Thymus (tissue), 11 donors: ENCODE measurements around the gene ZBED1. TPM values are rescaled to one million over a fixed set of nuclear protein-coding genes. Genes with fewer than 3 reads are reported as not detected.
"Not testable (repeated sequence)": the region's sequence is repeated elsewhere in the genome, so short reads cannot be mapped to it uniquely, and the experiment has no call there.

ENCODE experiments used
- DNase-seq, 9 donors: peaks; one replicate each; pipeline ENCODE4 v3.0.0-alpha.2; 2013; ENCODE audit warnings: low spot score in 9 of 9, low read depth in 6 of 9, missing footprints in 1 of 9
- H3K27ac ChIP-seq, 2 donors: one replicate each; pipeline ENCODE4 v1.5.1; 2013; ENCODE audit warnings: control low read depth in 1 of 2, low read depth in 1 of 2, low read length in 1 of 2, mild to moderate bottlenecking in 1 of 2, moderate library complexity in 1 of 2
- H3K27me3 ChIP-seq, 2 donors: one replicate each; pipeline ENCODE4 v1.5.1; 2013; ENCODE audit warnings: low read length in 1 of 2; ENCODE audit not compliant: control insufficient read depth in 2 of 2, insufficient read depth in 1 of 2
- H3K36me3 ChIP-seq, 2 donors: one replicate each; pipeline ENCODE4 v1.5.1; 2013; ENCODE audit warnings: low read length in 1 of 2, mild to moderate bottlenecking in 1 of 2, moderate library complexity in 1 of 2; ENCODE audit not compliant: control insufficient read depth in 2 of 2, insufficient read depth in 2 of 2
- H3K4me1 ChIP-seq, 2 donors: one replicate each; pipeline ENCODE4 v1.5.1; 2013; ENCODE audit warnings: low read length in 2 of 2; ENCODE audit not compliant: control insufficient read depth in 2 of 2, insufficient read depth in 2 of 2
- H3K4me3 ChIP-seq, 2 donors: one replicate each; pipeline ENCODE4 v1.5.1; 2013; ENCODE audit warnings: low read length in 2 of 2, control low read depth in 1 of 2, mild to moderate bottlenecking in 1 of 2
- H3K9me3 ChIP-seq, 2 donors: one replicate each; pipeline ENCODE4 v1.5.1; 2013; ENCODE audit warnings: low read length in 1 of 2, mild to moderate bottlenecking in 1 of 2; ENCODE audit not compliant: control insufficient read depth in 2 of 2, insufficient read depth in 1 of 2
- WGBS: extraction: QIAGEN DNeasy Blood & Tissue Kit; methylation state at CpG from one replicate; pipeline ENCODE4 v1.1.7; 2013; 5-methylcytosine and 5-hydroxymethylcytosine counted together
- polyA plus RNA-seq: library from polyadenylated mRNA; stranded (reverse); fragments of 200-250 nt; gene quantifications from one replicate; pipeline ENCODE4 v1.2.3, GENCODE V29; 2013
- total RNA-seq: library from RNA; stranded (reverse); fragments of 120-200 nt; gene quantifications from one replicate; pipeline ENCODE4 v1.2.4, GENCODE V29; 2013
- donor health status: healthy.

ZBED1 gene
- total and polyA plus RNA-seq, 2 donors: 17.4 to 23.7 TPM

GRCh38 chrX:2512501-2512900, 11.7 kb upstream of the ZBED1 start:
- WGBS: 98% methylated on average over 8 of the region's 8 CpGs
- Histone ChIP-seq H3K9me3 (no peaks in the 10 kb centered on the region), H3K4me1 (peaks cover 14 to 23% of the 10 kb centered on the region in 2 donors), H3K27ac (no peak overlapping the region), H3K36me3 (no peaks in the 10 kb centered on the region), H3K27me3 (no peaks in the 10 kb centered on the region), H3K4me3 (no peak overlapping the region)
- DNase-seq: no peak

GRCh38 chrX:2511326-2511725, 10.6 kb upstream of the ZBED1 start:
- no peaks in the 10 kb centered on the region for H3K9me3 ChIP-seq
- WGBS: 97% methylated on average over 6 of the region's 6 CpGs
- H3K27me3 ChIP-seq: no peaks in the 10 kb centered on the region
- peaks cover 13 to 14% of the 10 kb centered on the region in 2 donors for H3K4me1 ChIP-seq
- no peak overlapping the region for H3K4me3 ChIP-seq
- no peak overlapping the region for H3K27ac ChIP-seq
- no peak for DNase-seq
- H3K36me3 ChIP-seq: no peaks in the 10 kb centered on the region

GRCh38 chrX:2508648-2509335, 8.0 kb upstream of the ZBED1 start:
- H3K27ac ChIP-seq: no peak overlapping the region
- WGBS: 93% methylated on average over 9 of the region's 9 CpGs
- H3K4me3 ChIP-seq: no peak overlapping the region
- H3K9me3 ChIP-seq: no peaks in the 10 kb centered on the region
- H3K36me3 ChIP-seq: no peaks in the 10 kb centered on the region
- no peak for DNase-seq
- peaks cover under 1 to 2% of the 10 kb centered on the region in 2 donors for H3K4me1 ChIP-seq
- no peaks in the 10 kb centered on the region for H3K27me3 ChIP-seq

- Histone ChIP-seq H3K4me3 (no peak overlapping the region), H3K4me1 (no peaks in the 10 kb centered on the region), H3K27ac (no peak overlapping the region), H3K9me3 (no peaks in the 10 kb centered on the region), H3K36me3 (no peaks in the 10 kb centered on the region), H3K27me3 (no peaks in the 10 kb centered on the region)
- no peak for DNase-seq
- WGBS: 95% methylated on average over 8 of the region's 8 CpGs
Observed at GRCh38 chrX:2507904-2508627, 7.3 kb upstream of the ZBED1 start.

- no peaks in the 10 kb centered on the region for H3K4me1 ChIP-seq
- H3K36me3 ChIP-seq: no peaks in the 10 kb centered on the region
- no peaks in the 10 kb centered on the region for H3K27me3 ChIP-seq
- DNase-seq: no peak
- 95% methylated on average over 3 of the region's 3 CpGs for WGBS
- H3K4me3 ChIP-seq: no peak overlapping the region
- H3K27ac ChIP-seq: no peak overlapping the region
- H3K9me3 ChIP-seq: no peaks in the 10 kb centered on the region
Observed at GRCh38 chrX:2507196-2507595, 6.4 kb upstream of the ZBED1 start.

- not testable (repeated sequence) for H3K36me3 ChIP-seq, H3K27me3 ChIP-seq, H3K9me3 ChIP-seq, H3K4me1 ChIP-seq, DNase-seq, H3K27ac ChIP-seq, H3K4me3 ChIP-seq
- WGBS: 98% methylated on average over 8 of the region's 8 CpGs
Observed at GRCh38 chrX:2505341-2505740, 4.6 kb upstream of the ZBED1 start.

GRCh38 chrX:2504706-2505332, 4.0 kb upstream of the ZBED1 start:
- Histone ChIP-seq H3K27ac (no peak overlapping the region), H3K4me3 (no peak overlapping the region), H3K4me1 (peaks cover 0 to under 1% of the 10 kb centered on the region in 2 donors), H3K9me3 (no peaks in the 10 kb centered on the region), H3K27me3 (no peaks in the 10 kb centered on the region), H3K36me3 (no peaks in the 10 kb centered on the region)
- 77% methylated on average over 7 of the region's 7 CpGs for WGBS
- DNase-seq: no peak

GRCh38 chrX:2503591-2504500, 3.1 kb upstream of the ZBED1 start:
- Histone ChIP-seq H3K4me3 (no peak overlapping the region), H3K27me3 (no peaks in the 10 kb centered on the region), H3K4me1 (peaks cover 9 to 10% of the 10 kb centered on the region in 2 donors), H3K27ac (peak overlapping the region in 1 of 2 donors; percentile 18), H3K9me3 (no peaks in the 10 kb centered on the region), H3K36me3 (no peaks in the 10 kb centered on the region)
- WGBS: 96% methylated on average over 13 of the region's 13 CpGs
- DNase-seq: no peak
